ENCODE measurements around the gene KCNQ1OT1. TPM values are rescaled to one million over a fixed set of nuclear protein-coding genes. Genes with fewer than 3 reads are reported as not detected.

The KCNQ1OT1 gene
- total and polyA plus RNA-seq, 2 donors, result 0.09 to 0.42 TPM

GRCh38 chr11:2707736-2708135 is 7.9 kb upstream of the KCNQ1OT1 start:
- Histone ChIP-seq H3K27ac (ENCODE audit: low read depth in 1 of 2, low read length in 1 of 2) (no peak overlapping the region), H3K36me3 (ENCODE audit: control insufficient read depth in 2 of 2, insufficient read depth in 2 of 2, low read length in 1 of 2) (no peaks in the 10 kb centered on the region), H3K9me3 (ENCODE audit: control insufficient read depth in 2 of 2, insufficient read depth in 1 of 2, low read length in 1 of 2) (peaks cover 2 to 6% of the 10 kb centered on the region in 2 donors), H3K4me3 (ENCODE audit: low read length in 2 of 2) (no peak overlapping the region), H3K4me1 (ENCODE audit: control insufficient read depth in 2 of 2, insufficient read depth in 2 of 2, low read length in 2 of 2) (peaks cover 0 to 25% of the 10 kb centered on the region in 2 donors), H3K27me3 (ENCODE audit: control insufficient read depth in 2 of 2, insufficient read depth in 1 of 2, low read length in 1 of 2) (peaks cover 0 to 3% of the 10 kb centered on the region in 2 donors)
- no peak for DNase-seq (ENCODE audit: low read depth in 6 of 9, low spot score in 9 of 9)
- 92% methylated on average over 7 of the region's 7 CpGs for WGBS

- DNase-seq (ENCODE audit: low read depth in 6 of 9, low spot score in 9 of 9), result no peak
- H3K36me3 ChIP-seq (ENCODE audit: control insufficient read depth in 2 of 2, insufficient read depth in 2 of 2, low read length in 1 of 2), result no peaks in the 10 kb centered on the region
- no peak overlapping the region for H3K27ac ChIP-seq (ENCODE audit: low read depth in 1 of 2, low read length in 1 of 2)
- 91% methylated on average over 1 of the region's 1 CpG for WGBS
- H3K27me3 ChIP-seq (ENCODE audit: control insufficient read depth in 2 of 2, insufficient read depth in 1 of 2, low read length in 1 of 2), result peaks cover 0 to 2% of the 10 kb centered on the region in 2 donors
- peaks cover 0 to 27% of the 10 kb centered on the region in 2 donors for H3K4me1 ChIP-seq (ENCODE audit: control insufficient read depth in 2 of 2, insufficient read depth in 2 of 2, low read length in 2 of 2)
- peaks cover 2 to 6% of the 10 kb centered on the region in 2 donors for H3K9me3 ChIP-seq (ENCODE audit: control insufficient read depth in 2 of 2, insufficient read depth in 1 of 2, low read length in 1 of 2)
- H3K4me3 ChIP-seq (ENCODE audit: low read length in 2 of 2), result no peak overlapping the region
These were observed 6.5 kb upstream of the KCNQ1OT1 start for GRCh38 chr11:2706321-2706720.

- DNase-seq (ENCODE audit: low read depth in 6 of 9, low spot score in 9 of 9), result no peak
- no peak overlapping the region for H3K27ac ChIP-seq (ENCODE audit: low read depth in 1 of 2, low read length in 1 of 2)
- WGBS, result 61% methylated on average over 14 of the region's 14 CpGs
- no peak overlapping the region for H3K4me3 ChIP-seq (ENCODE audit: low read length in 2 of 2)
- H3K36me3 ChIP-seq (ENCODE audit: control insufficient read depth in 2 of 2, insufficient read depth in 2 of 2, low read length in 1 of 2), result no peaks in the 10 kb centered on the region
- no peaks in the 10 kb centered on the region for H3K27me3 ChIP-seq (ENCODE audit: control insufficient read depth in 2 of 2, insufficient read depth in 1 of 2, low read length in 1 of 2)
- H3K9me3 ChIP-seq (ENCODE audit: control insufficient read depth in 2 of 2, insufficient read depth in 1 of 2, low read length in 1 of 2), result peaks cover 2 to 6% of the 10 kb centered on the region in 2 donors
- H3K4me1 ChIP-seq (ENCODE audit: control insufficient read depth in 2 of 2, insufficient read depth in 2 of 2, low read length in 2 of 2), result peaks cover 0 to 34% of the 10 kb centered on the region in 2 donors
These were observed 5.3 kb upstream of the KCNQ1OT1 start for GRCh38 chr11:2704896-2705606.

- DNase-seq (ENCODE audit: low read depth in 6 of 9, low spot score in 9 of 9), result no peak
- peaks cover 0 to 34% of the 10 kb centered on the region in 2 donors for H3K4me1 ChIP-seq (ENCODE audit: control insufficient read depth in 2 of 2, insufficient read depth in 2 of 2, low read length in 2 of 2)
- no peak overlapping the region for H3K27ac ChIP-seq (ENCODE audit: low read depth in 1 of 2, low read length in 1 of 2)
- no peak overlapping the region for H3K4me3 ChIP-seq (ENCODE audit: low read length in 2 of 2)
- no peaks in the 10 kb centered on the region for H3K36me3 ChIP-seq (ENCODE audit: control insufficient read depth in 2 of 2, insufficient read depth in 2 of 2, low read length in 1 of 2)
- WGBS, result 95% methylated on average over 6 of the region's 6 CpGs
- no peaks in the 10 kb centered on the region for H3K27me3 ChIP-seq (ENCODE audit: control insufficient read depth in 2 of 2, insufficient read depth in 1 of 2, low read length in 1 of 2)
- H3K9me3 ChIP-seq (ENCODE audit: control insufficient read depth in 2 of 2, insufficient read depth in 1 of 2, low read length in 1 of 2), result peaks cover 2 to 13% of the 10 kb centered on the region in 2 donors
These were observed 4.6 kb upstream of the KCNQ1OT1 start for GRCh38 chr11:2704356-2704755.

GRCh38 chr11:2703363-2704141 is 3.8 kb upstream of the KCNQ1OT1 start:
- Histone ChIP-seq H3K27me3 (ENCODE audit: control insufficient read depth in 2 of 2, insufficient read depth in 1 of 2, low read length in 1 of 2) (peaks cover 0 to 7% of the 10 kb centered on the region in 2 donors), H3K27ac (ENCODE audit: low read depth in 1 of 2, low read length in 1 of 2) (no peak overlapping the region), H3K9me3 (ENCODE audit: control insufficient read depth in 2 of 2, insufficient read depth in 1 of 2, low read length in 1 of 2) (peaks cover 2 to 20% of the 10 kb centered on the region in 2 donors), H3K4me3 (ENCODE audit: low read length in 2 of 2) (no peak overlapping the region), H3K4me1 (ENCODE audit: control insufficient read depth in 2 of 2, insufficient read depth in 2 of 2, low read length in 2 of 2) (peaks cover 0 to 41% of the 10 kb centered on the region in 2 donors), H3K36me3 (ENCODE audit: control insufficient read depth in 2 of 2, insufficient read depth in 2 of 2, low read length in 1 of 2) (no peaks in the 10 kb centered on the region)
- DNase-seq (ENCODE audit: low read depth in 6 of 9, low spot score in 9 of 9), result no peak
- WGBS, result 81% methylated on average over 16 of the region's 16 CpGs

- no peaks in the 10 kb centered on the region for H3K36me3 ChIP-seq (ENCODE audit: control insufficient read depth in 2 of 2, insufficient read depth in 2 of 2, low read length in 1 of 2)
- peaks cover 2 to 20% of the 10 kb centered on the region in 2 donors for H3K9me3 ChIP-seq (ENCODE audit: control insufficient read depth in 2 of 2, insufficient read depth in 1 of 2, low read length in 1 of 2)
- WGBS, result 93% methylated on average over 17 of the region's 17 CpGs
- DNase-seq (ENCODE audit: low read depth in 6 of 9, low spot score in 9 of 9), result no peak
- H3K27me3 ChIP-seq (ENCODE audit: control insufficient read depth in 2 of 2, insufficient read depth in 1 of 2, low read length in 1 of 2), result peaks cover 0 to 7% of the 10 kb centered on the region in 2 donors
- H3K4me1 ChIP-seq (ENCODE audit: control insufficient read depth in 2 of 2, insufficient read depth in 2 of 2, low read length in 2 of 2), result peaks cover 0 to 45% of the 10 kb centered on the region in 2 donors
- H3K27ac ChIP-seq (ENCODE audit: low read depth in 1 of 2, low read length in 1 of 2), result no peak overlapping the region
- no peak overlapping the region for H3K4me3 ChIP-seq (ENCODE audit: low read length in 2 of 2)
These were observed 3.1 kb upstream of the KCNQ1OT1 start for GRCh38 chr11:2702771-2703362.

GRCh38 chr11:2701898-2702434 is 2.2 kb upstream of the KCNQ1OT1 start:
- H3K9me3 ChIP-seq (ENCODE audit: control insufficient read depth in 2 of 2, insufficient read depth in 1 of 2, low read length in 1 of 2), result peaks cover 2 to 20% of the 10 kb centered on the region in 2 donors
- H3K4me1 ChIP-seq (ENCODE audit: control insufficient read depth in 2 of 2, insufficient read depth in 2 of 2, low read length in 2 of 2), result peaks cover 0 to 45% of the 10 kb centered on the region in 2 donors
- H3K4me3 ChIP-seq (ENCODE audit: low read length in 2 of 2), result no peak overlapping the region
- H3K27me3 ChIP-seq (ENCODE audit: control insufficient read depth in 2 of 2, insufficient read depth in 1 of 2, low read length in 1 of 2), result peaks cover 0 to 7% of the 10 kb centered on the region in 2 donors
- no peaks in the 10 kb centered on the region for H3K36me3 ChIP-seq (ENCODE audit: control insufficient read depth in 2 of 2, insufficient read depth in 2 of 2, low read length in 1 of 2)
- no peak overlapping the region for H3K27ac ChIP-seq (ENCODE audit: low read depth in 1 of 2, low read length in 1 of 2)
- DNase-seq (ENCODE audit: low read depth in 6 of 9, low spot score in 9 of 9), result no peak
- 97% methylated on average over 5 of the region's 5 CpGs for WGBS

- no peak overlapping the region for H3K4me3 ChIP-seq (ENCODE audit: low read length in 2 of 2)
- peaks cover 0 to 16% of the 10 kb centered on the region in 2 donors for H3K9me3 ChIP-seq (ENCODE audit: control insufficient read depth in 2 of 2, insufficient read depth in 1 of 2, low read length in 1 of 2)
- no peak overlapping the region for H3K27ac ChIP-seq (ENCODE audit: low read depth in 1 of 2, low read length in 1 of 2)
- peaks cover 0 to 7% of the 10 kb centered on the region in 2 donors for H3K27me3 ChIP-seq (ENCODE audit: control insufficient read depth in 2 of 2, insufficient read depth in 1 of 2, low read length in 1 of 2)
- H3K4me1 ChIP-seq (ENCODE audit: control insufficient read depth in 2 of 2, insufficient read depth in 2 of 2, low read length in 2 of 2), result peaks cover 0 to 45% of the 10 kb centered on the region in 2 donors
- 96% methylated on average over 7 of the region's 7 CpGs for WGBS
- no peaks in the 10 kb centered on the region for H3K36me3 ChIP-seq (ENCODE audit: control insufficient read depth in 2 of 2, insufficient read depth in 2 of 2, low read length in 1 of 2)
- no peak for DNase-seq (ENCODE audit: low read depth in 6 of 9, low spot score in 9 of 9)
These were observed 1.4 kb upstream of the KCNQ1OT1 start for GRCh38 chr11:2701230-2701629.

All from thymus (tissue), 11 donors.